Subcutaneous adipose tissue (tissue), 4 donors: Measurements from ENCODE around the gene COLEC11. TPM values are rescaled to one million over a fixed set of nuclear protein-coding genes. Genes with fewer than 3 reads are reported as not detected.

ENCODE experiments used
- CTCF ChIP-seq: fragments of 450-650 bp; IDR thresholded peaks from one replicate; pipeline ENCODE4 v1.5.1; 2016; ENCODE audit warnings: low read depth, mild to moderate bottlenecking, control low read depth, antibody characterized with exemption, moderate library complexity
- total RNA-seq, 4 donors: library from RNA; depleted of rRNA; stranded (reverse); fragments of >200 nt; gene quantifications; one replicate each; pipeline ENCODE4 v1.1.0, GENCODE V29; 2016

The COLEC11 gene
- total RNA-seq, 4 donors from 2014 or later, result 1.1 to 9.8 (median 2.3) TPM

GRCh38 chr2:3617198-3617890 is 22.4 kb downstream of the COLEC11 start:
- no peak for TF ChIP-seq CTCF

GRCh38 chr2:3618367-3618766 is 23.5 kb downstream of the COLEC11 start:
- TF ChIP-seq CTCF, result no peak

- TF ChIP-seq CTCF, result no peak
Observed at GRCh38 chr2:3619033-3619432, 24.1 kb downstream of the COLEC11 start.

- TF ChIP-seq CTCF, result no peak
Observed at GRCh38 chr2:3620834-3621233, 25.9 kb downstream of the COLEC11 start.

- TF ChIP-seq CTCF, result no peak
Observed at GRCh38 chr2:3622967-3623366, 28.1 kb downstream of the COLEC11 start.

- TF ChIP-seq CTCF, result no peak
Observed at GRCh38 chr2:3624059-3624794, 29.3 kb downstream of the COLEC11 start.

- no peak for TF ChIP-seq CTCF
Observed at GRCh38 chr2:3625186-3625585, 30.3 kb downstream of the COLEC11 start.
